Neural progenitor cell (in vitro differentiated cells): Measurements from ENCODE around the gene CYTH1. TPM values are rescaled to one million over a fixed set of nuclear protein-coding genes. Genes with fewer than 3 reads are reported as not detected.
A peak's percentile ranks its signal among the peaks of the same experiment; 100 is the strongest.

Experiments
- DNase-seq: peaks from one replicate; pipeline ENCODE4 v3.0.0-alpha.2; 2016; ENCODE audit warnings: low spot score
- H2AFZ ChIP-seq: fragments of 200-600 bp; sonication (generic); replicated peaks from 2 replicates; pipeline ENCODE4 v1.6.1; 2016; ENCODE audit warnings: antibody characterized with exemption
- H3F3A ChIP-seq: fragments of 200-600 bp; sonication (generic); 2 replicates; pipeline ENCODE4 v1.6.1; 2016; ENCODE audit warnings: antibody characterized with exemption, low read depth
- H3K27ac ChIP-seq: fragments of 200-600 bp; sonication (generic); 2 replicates; pipeline ENCODE4 v1.5.1; 2016; ENCODE audit warnings: mild to moderate bottlenecking
- H3K27me3 ChIP-seq: fragments of 200-600 bp; sonication (generic); 2 replicates; pipeline ENCODE4 v1.6.1; 2016; ENCODE audit warnings: mild to moderate bottlenecking, moderate library complexity
- H3K36me3 ChIP-seq: fragments of 200-600 bp; sonication (generic); 2 replicates; pipeline ENCODE4 v1.5.1; 2016
- H3K4me1 ChIP-seq: fragments of 200-600 bp; sonication (generic); 2 replicates; pipeline ENCODE4 v1.6.1; 2016; ENCODE audit warnings: mixed run types
- H3K4me2 ChIP-seq: fragments of 200-600 bp; sonication (generic); 2 replicates; pipeline ENCODE4 v1.6.1; 2016
- H3K4me3 ChIP-seq: fragments of 200-600 bp; sonication (generic); 2 replicates; pipeline ENCODE4 v1.5.1; 2016
- H3K79me2 ChIP-seq: fragments of 200-600 bp; sonication (generic); 2 replicates; pipeline ENCODE4 v1.6.1; 2016; ENCODE audit warnings: low read depth
- H3K9ac ChIP-seq: fragments of 200-600 bp; sonication (generic); 2 replicates; pipeline ENCODE4 v1.6.1; 2016
- H3K9me3 ChIP-seq: fragments of 200-600 bp; sonication (generic); 2 replicates; pipeline ENCODE4 v1.5.1; 2016; ENCODE audit warnings: low read depth
- H4K20me1 ChIP-seq: fragments of 200-600 bp; sonication (generic); 2 replicates; pipeline ENCODE4 v1.6.1; 2016; ENCODE audit warnings: low read depth
- H3K27ac Mint-ChIP-seq: 3 replicates; pipeline ENCODE4 v1.8.0; 2021; ENCODE audit warnings: mixed read lengths
- H3K27me3 Mint-ChIP-seq: 2 replicates; pipeline ENCODE4 v1.8.0; 2022; ENCODE audit warnings: low read depth, mild to moderate bottlenecking, inconsistent platforms, moderate library complexity, mixed read lengths; ENCODE audit not compliant: insufficient read depth
- H3K36me3 Mint-ChIP-seq: 3 replicates; pipeline ENCODE4 v1.8.0; 2021; ENCODE audit warnings: mixed read lengths
- H3K4me1 Mint-ChIP-seq: 3 replicates; pipeline ENCODE4 v1.8.0; 2021; ENCODE audit warnings: mixed read lengths
- H3K4me3 Mint-ChIP-seq: 3 replicates; pipeline ENCODE4 v1.8.0; 2021; ENCODE audit warnings: mild to moderate bottlenecking, moderate library complexity, mixed read lengths
- H3K9me3 Mint-ChIP-seq: 3 replicates; pipeline ENCODE4 v1.8.0; 2020; ENCODE audit warnings: mixed read lengths
- EZH2 ChIP-seq: fragments of 200-600 bp; sonication (generic); IDR thresholded peaks from 2 replicates; pipeline ENCODE4 v1.6.1; 2017; ENCODE audit warnings: antibody characterized with exemption, mild to moderate bottlenecking, moderate library complexity
- EZH2phosphoT487 ChIP-seq: fragments of 200-600 bp; sonication (generic); IDR thresholded peaks from 2 replicates; pipeline ENCODE4 v1.6.1; 2017; ENCODE audit warnings: antibody characterized with exemption
- total RNA-seq: library from RNA; depleted of rRNA; stranded (reverse); fragments of >200 nt; gene quantifications from 2 replicates; pipeline ENCODE4 v1.2.3, GENCODE V29; 2015; ENCODE audit warnings: low replicate concordance
- TF ChIP-seq, protein P1 (sequence below): fragments of 200-600 bp; sonication (generic); IDR thresholded peaks from 2 replicates; pipeline ENCODE4 v1.5.1; 2017; ENCODE audit warnings: antibody characterized with exemption, mild to moderate bottlenecking

CYTH1 gene
- total RNA-seq, 1 donor from 2014 or later = 14.8 TPM

DNA sequence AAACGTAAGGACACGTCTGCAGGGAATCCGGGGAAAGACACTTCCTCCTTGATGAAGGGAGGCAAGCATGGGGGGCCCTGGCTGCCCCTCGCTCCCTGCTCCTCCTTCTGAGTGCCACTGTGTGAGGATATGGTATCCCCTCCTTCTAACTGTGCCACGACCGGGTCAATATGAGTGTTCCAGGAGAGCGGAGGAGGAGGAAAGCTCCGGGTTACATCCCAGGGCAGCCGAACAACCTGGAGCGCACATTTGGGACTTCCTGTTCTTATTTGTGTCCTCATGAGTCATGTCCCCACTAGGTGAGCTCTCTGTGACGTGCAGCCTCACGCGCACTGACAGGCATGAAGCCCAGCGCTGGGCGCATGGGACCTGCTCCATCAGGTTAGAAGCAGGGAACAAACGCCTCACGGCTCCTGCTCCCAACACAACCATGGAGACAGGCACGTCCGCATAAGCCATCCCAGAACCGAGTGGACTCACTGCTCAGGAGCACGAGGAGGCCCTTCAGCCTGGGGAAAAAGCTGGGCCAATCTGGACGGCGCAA is 112.0 kb downstream of the CYTH1 start:
- no peak overlapping the region for H3K27ac Mint-ChIP-seq

DNA sequence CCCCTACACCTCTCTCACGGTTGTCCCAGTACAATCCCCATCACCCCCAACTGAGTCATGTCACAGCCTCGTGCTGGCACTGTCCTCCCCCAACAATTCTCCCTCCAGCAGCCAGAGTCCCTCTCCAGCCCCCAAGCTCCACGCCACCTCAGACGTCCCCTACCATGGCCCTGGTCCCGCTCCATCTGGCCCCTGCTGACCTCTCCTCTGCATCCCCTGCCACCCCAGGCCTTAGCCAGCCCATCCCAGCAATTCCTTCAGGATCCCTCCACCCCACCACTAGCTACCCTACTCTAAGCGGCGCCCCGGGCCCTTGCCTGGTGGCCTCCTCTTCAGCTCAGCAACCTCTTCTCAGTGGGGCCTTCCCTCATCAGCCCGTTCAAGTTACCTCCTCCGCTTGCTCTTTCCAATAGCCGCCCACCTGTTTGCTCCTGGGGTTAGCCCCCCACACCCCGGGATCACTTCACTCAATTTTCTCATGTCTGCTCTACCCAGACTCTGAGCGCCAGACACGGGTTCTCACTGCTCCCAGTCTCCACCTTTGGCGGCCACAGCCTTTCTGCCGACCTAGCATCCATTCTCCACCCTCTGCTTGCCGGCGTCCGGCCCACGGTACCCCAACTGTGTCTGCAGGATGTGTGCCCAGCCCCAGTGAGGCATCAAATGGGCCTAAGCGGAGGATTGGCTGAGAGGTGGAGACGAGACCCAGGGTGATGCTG is 112.7 kb downstream of the CYTH1 start:
- H3K36me3 ChIP-seq = no peaks in the 10 kb centered on the region
- H3K4me3 ChIP-seq = no peak overlapping the region
- no peaks in the 10 kb centered on the region for H3F3A ChIP-seq
- peaks cover 16% of the 10 kb centered on the region for H3K4me1 Mint-ChIP-seq
- no peak overlapping the region for H3K9ac ChIP-seq
- no peak overlapping the region for H3K4me2 ChIP-seq
- no peaks in the 10 kb centered on the region for H3K9me3 ChIP-seq
- no peaks in the 10 kb centered on the region for H3K27me3 ChIP-seq
- H3K4me3 Mint-ChIP-seq = no peak overlapping the region
- H3K27ac ChIP-seq = no peak overlapping the region
- H2AFZ ChIP-seq = no peak overlapping the region
- no peaks in the 10 kb centered on the region for H3K9me3 Mint-ChIP-seq
- H3K27me3 Mint-ChIP-seq = peaks cover 7% of the 10 kb centered on the region
- H3K36me3 Mint-ChIP-seq = peaks cover 1% of the 10 kb centered on the region
- peaks cover 4% of the 10 kb centered on the region for H3K4me1 ChIP-seq
- H3K27ac Mint-ChIP-seq = peak overlapping the region; percentile 21
- TF ChIP-seq, protein P1, sequence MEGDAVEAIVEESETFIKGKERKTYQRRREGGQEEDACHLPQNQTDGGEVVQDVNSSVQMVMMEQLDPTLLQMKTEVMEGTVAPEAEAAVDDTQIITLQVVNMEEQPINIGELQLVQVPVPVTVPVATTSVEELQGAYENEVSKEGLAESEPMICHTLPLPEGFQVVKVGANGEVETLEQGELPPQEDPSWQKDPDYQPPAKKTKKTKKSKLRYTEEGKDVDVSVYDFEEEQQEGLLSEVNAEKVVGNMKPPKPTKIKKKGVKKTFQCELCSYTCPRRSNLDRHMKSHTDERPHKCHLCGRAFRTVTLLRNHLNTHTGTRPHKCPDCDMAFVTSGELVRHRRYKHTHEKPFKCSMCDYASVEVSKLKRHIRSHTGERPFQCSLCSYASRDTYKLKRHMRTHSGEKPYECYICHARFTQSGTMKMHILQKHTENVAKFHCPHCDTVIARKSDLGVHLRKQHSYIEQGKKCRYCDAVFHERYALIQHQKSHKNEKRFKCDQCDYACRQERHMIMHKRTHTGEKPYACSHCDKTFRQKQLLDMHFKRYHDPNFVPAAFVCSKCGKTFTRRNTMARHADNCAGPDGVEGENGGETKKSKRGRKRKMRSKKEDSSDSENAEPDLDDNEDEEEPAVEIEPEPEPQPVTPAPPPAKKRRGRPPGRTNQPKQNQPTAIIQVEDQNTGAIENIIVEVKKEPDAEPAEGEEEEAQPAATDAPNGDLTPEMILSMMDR = no peak
- TF ChIP-seq EZH2phosphoT487 (no peak), EZH2 (no peak)
- no peak for DNase-seq
- no peaks in the 10 kb centered on the region for H3K79me2 ChIP-seq
- no peaks in the 10 kb centered on the region for H4K20me1 ChIP-seq

More for the DNA sequence above, 112.0 kb downstream of the CYTH1 start:
- Histone ChIP-seq H4K20me1 (no peaks in the 10 kb centered on the region), H3K27ac (no peak overlapping the region), H3K9ac (no peak overlapping the region), H3K4me1 (peaks cover 9% of the 10 kb centered on the region), H3K4me2 (no peak overlapping the region), H3K79me2 (no peaks in the 10 kb centered on the region), H3F3A (no peaks in the 10 kb centered on the region), H3K4me3 (no peak overlapping the region), H3K27me3 (no peaks in the 10 kb centered on the region), H2AFZ (no peak overlapping the region), H3K9me3 (no peaks in the 10 kb centered on the region), H3K36me3 (no peaks in the 10 kb centered on the region)
- no peaks in the 10 kb centered on the region for H3K9me3 Mint-ChIP-seq
- peaks cover 1% of the 10 kb centered on the region for H3K36me3 Mint-ChIP-seq
- H3K4me1 Mint-ChIP-seq = peaks cover 16% of the 10 kb centered on the region
- no peak for DNase-seq
- TF ChIP-seq EZH2phosphoT487 = no peak
- TF ChIP-seq, protein P1 = no peak
- peaks cover 4% of the 10 kb centered on the region for H3K27me3 Mint-ChIP-seq
- H3K4me3 Mint-ChIP-seq = no peak overlapping the region

DNA sequence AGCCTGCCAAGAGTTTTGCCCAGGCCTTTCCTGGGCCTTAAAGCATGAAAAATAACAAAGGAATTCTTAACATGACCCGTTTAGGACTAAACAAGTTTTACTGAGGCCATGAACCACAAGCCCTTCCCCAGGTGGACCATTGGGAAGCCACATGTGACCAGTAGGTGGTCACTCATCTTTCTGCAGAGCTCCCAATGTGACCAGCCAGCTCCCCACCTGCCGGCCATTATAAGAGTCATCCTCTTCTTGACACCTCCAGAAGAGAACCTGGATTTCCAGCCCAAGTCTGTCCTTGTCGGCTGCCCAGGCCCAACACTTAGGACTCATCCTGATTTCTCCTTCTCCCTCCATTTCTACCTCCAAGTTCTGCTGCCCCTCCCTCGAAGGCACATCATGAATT is 113.2 kb downstream of the CYTH1 start:
- H3K27ac ChIP-seq = no peak overlapping the region
- no peaks in the 10 kb centered on the region for H3K27me3 ChIP-seq
- no peak overlapping the region for H3K9ac ChIP-seq
- H3K36me3 ChIP-seq = no peaks in the 10 kb centered on the region
- Mint-ChIP-seq H3K36me3 (peaks cover 1% of the 10 kb centered on the region), H3K4me3 (no peak overlapping the region), H3K9me3 (no peaks in the 10 kb centered on the region), H3K27me3 (peaks cover 7% of the 10 kb centered on the region), H3K4me1 (peaks cover 16% of the 10 kb centered on the region), H3K27ac (peak overlapping the region; percentile 21)
- no peak overlapping the region for H3K4me2 ChIP-seq
- no peak for DNase-seq
- H3K4me1 ChIP-seq = peaks cover 4% of the 10 kb centered on the region
- no peak for TF ChIP-seq EZH2phosphoT487
- TF ChIP-seq, protein P1 = no peak
- no peak for TF ChIP-seq EZH2
- H3K4me3 ChIP-seq = no peak overlapping the region
- H4K20me1 ChIP-seq = no peaks in the 10 kb centered on the region
- no peaks in the 10 kb centered on the region for H3F3A ChIP-seq
- no peaks in the 10 kb centered on the region for H3K79me2 ChIP-seq
- no peak overlapping the region for H2AFZ ChIP-seq
- no peaks in the 10 kb centered on the region for H3K9me3 ChIP-seq
